GM12878 (cell line): ENCODE results near the gene SLC31A2. TPM values are rescaled to one million over a fixed set of nuclear protein-coding genes. Genes with fewer than 3 reads are reported as not detected.

Source experiments
- ATAC-seq: fragments of 200-7000 bp; cut with Tn5 transposase; 3 replicates; pipeline ENCODE4 v1.9.1; 2020; ENCODE audit warnings: mild to moderate bottlenecking, moderate library complexity
- BruUV-seq: library from RNA; stranded (reverse); fragments of 400-500 nt; replicated peaks from 2 replicates; lab custom pipeline; 2021; lab: Mats Ljungman, UMichigan
- CTCF ChIA-PET: fragments of 300-600 bp; sonication (Branson Sonifier 250); formaldehyde crosslinking; extraction: SDS; loops from one replicate; lab custom pipeline; 2021; ENCODE audit warnings: inconsistent platforms; lab: Yijun Ruan, JAX
- POLR2A ChIA-PET: fragments of 350-600 bp; formaldehyde crosslinking; extraction: SDS; loops from one replicate; lab custom pipeline; 2021; ENCODE audit warnings: inconsistent platforms; lab: Charles Lee
- RAD21 ChIA-PET: fragments of 300-600 bp; sonication (Branson Sonifier 250); formaldehyde crosslinking; loops from one replicate; lab custom pipeline; 2023; ENCODE audit warnings: antibody characterized with exemption; ENCODE audit not compliant: unreplicated experiment; lab: Charles Lee
- SMC1A ChIA-PET: fragments of 300-600 bp; sonication (Branson Sonifier 250); formaldehyde crosslinking; loops from one replicate; lab custom pipeline; 2023; ENCODE audit not compliant: unreplicated experiment, uncharacterized antibody; lab: Charles Lee
- DNase-seq: peaks from one replicate; pipeline ENCODE4 v3.0.0-alpha.2; 2011; ENCODE audit warnings: low read depth, low spot score
- FAIRE-seq: peaks from 3 replicates; lab custom pipeline; 2011; peaks lifted over from hg19 to GRCh38; lab: Jason Lieb, UNC
- H2AFZ ChIP-seq: 2 replicates; pipeline ENCODE4 v1.6.0; 2011; ENCODE audit warnings: low read depth, low read length, control low read depth; ENCODE audit not compliant: control insufficient read depth
- H3K27ac ChIP-seq: 2 replicates; pipeline ENCODE4 v1.5.1; 2011; ENCODE audit warnings: control low read depth; ENCODE audit not compliant: control insufficient read depth, insufficient read depth
- H3K27me3 ChIP-seq, 2 experiments: replicated peaks in 1 of 2; 2 replicates each; pipeline versions ENCODE4 v1.6.0 to v1.6.1; 2011; ENCODE audit warnings: low read length in 1 of 2; ENCODE audit not compliant: control insufficient read depth in 2 of 2, insufficient read depth in 2 of 2
- H3K36me3 ChIP-seq, 2 experiments: 2 replicates each; pipeline ENCODE4 v1.5.1; 2011; ENCODE audit warnings: low read length in 1 of 2; ENCODE audit not compliant: control insufficient read depth in 2 of 2, insufficient read depth in 2 of 2
- H3K4me1 ChIP-seq: 2 replicates; pipeline ENCODE4 v1.6.1; 2011; ENCODE audit warnings: mild to moderate bottlenecking, low read length, moderate library complexity, mixed read lengths; ENCODE audit not compliant: control insufficient read depth, insufficient read depth
- H3K4me2 ChIP-seq: 2 replicates; pipeline ENCODE4 v1.6.0; 2011; ENCODE audit warnings: control low read depth; ENCODE audit not compliant: control insufficient read depth, insufficient read depth
- H3K4me3 ChIP-seq: fragments of 200-600 bp; sonication (generic); 2 replicates; pipeline ENCODE4 v1.5.1; 2016
- H3K79me2 ChIP-seq: 2 replicates; pipeline ENCODE4 v1.6.0; 2011; ENCODE audit warnings: low read length; ENCODE audit not compliant: control insufficient read depth, insufficient read depth
- H3K9ac ChIP-seq: 2 replicates; pipeline ENCODE4 v1.8.0; 2011; ENCODE audit warnings: low read length, control low read depth, mixed read lengths; ENCODE audit not compliant: control insufficient read depth, insufficient read depth
- H3K9me3 ChIP-seq: replicated peaks from 3 replicates; pipeline ENCODE4 v1.5.1; 2011; ENCODE audit warnings: mild to moderate bottlenecking, low read length; ENCODE audit not compliant: control insufficient read depth, insufficient read depth
- H4K20me1 ChIP-seq: 2 replicates; pipeline ENCODE4 v1.6.0; 2011; ENCODE audit not compliant: control insufficient read depth, insufficient read depth
- BCL3 ChIP-seq: IDR thresholded peaks from 2 replicates; pipeline ENCODE4 v1.6.1; 2011; ENCODE audit warnings: borderline replicate concordance, low read depth, mild to moderate bottlenecking, moderate library complexity, low read length; ENCODE audit not compliant: insufficient read depth, poor library complexity, severe bottlenecking
- CHD4 ChIP-seq: fragments of 200-600 bp; sonication (generic); IDR thresholded peaks from 2 replicates; pipeline ENCODE4 v1.6.1; 2016; ENCODE audit warnings: mild to moderate bottlenecking
- IRF4 ChIP-seq: IDR thresholded peaks from 2 replicates; pipeline ENCODE4 v1.6.1; 2011; ENCODE audit warnings: low read depth, low read length
- JUND ChIP-seq: IDR thresholded peaks from 2 replicates; pipeline ENCODE4 v1.6.1; 2012; ENCODE audit warnings: low read depth, mild to moderate bottlenecking, low read length, improper control_type of control experiment, moderate library complexity
- KLF5 ChIP-seq: fragments of 450-650 bp; IDR thresholded peaks from 2 replicates; pipeline ENCODE4 v1.6.1; 2014; ENCODE audit warnings: mild to moderate bottlenecking; ENCODE audit not compliant: partially characterized antibody
- MEF2A ChIP-seq: IDR thresholded peaks from 2 replicates; pipeline ENCODE4 v1.6.1; 2011; ENCODE audit warnings: low read depth, mild to moderate bottlenecking, low read length, moderate library complexity; ENCODE audit not compliant: insufficient read depth
- NFIC ChIP-seq: IDR thresholded peaks from 2 replicates; pipeline ENCODE4 v1.6.1; 2012; ENCODE audit warnings: low read depth, mild to moderate bottlenecking, inconsistent platforms, low read length, moderate library complexity
- RCOR1 ChIP-seq: conservative IDR thresholded peaks from 2 replicates; pipeline ENCODE4 v1.6.1; 2012; ENCODE audit warnings: low read depth, low read length, improper control_type of control experiment
- TCF12 ChIP-seq: IDR thresholded peaks from 2 replicates; pipeline ENCODE4 v1.6.1; 2011; ENCODE audit warnings: low read depth, mild to moderate bottlenecking, low read length
- ZNF217 ChIP-seq: fragments of 450-650 bp; IDR thresholded peaks from 2 replicates; pipeline ENCODE4 v1.6.1; 2017; ENCODE audit warnings: antibody characterized with exemption, mild to moderate bottlenecking
- WGBS: methylation state at CpG from one replicate; pipeline ENCODE4 v1.1.6; 2016; ENCODE audit warnings: low lambda C conversion rate; ENCODE audit not compliant: insufficient replicate concordance, insufficient coverage; ENCODE audit errors: missing lambda C conversion rate; 5-methylcytosine and 5-hydroxymethylcytosine counted together
- in situ Hi-C: fragments of 300-500 bp; cut with MboI; formaldehyde crosslinking; loops from 9 replicates; pipeline ENCODE4 v1.14.3; 2018; ENCODE audit warnings: mixed read lengths
- intact Hi-C: fragments of 100-400 bp; cut with micrococcal nuclease; formaldehyde crosslinking; loops from one replicate; pipeline ENCODE4 v1.14.2; 2022; ENCODE audit not compliant: unreplicated experiment
- polyA plus RNA-seq, 11 experiments: library from polyadenylated mRNA; depleted of rRNA in 4 of 11; unstranded in 6 of 11; stranded (reverse) in 5 of 11; fragments of >200 nt; fragmentation: Nextera tagmentation in 4 of 11; fragmentation: Illumina TruSeq in 1 of 11; extraction: Ambion mirVana in 4 of 11; extraction: Trizol in 1 of 11; gene quantifications; 1 replicate in 1 of 11; 2 replicates in 10 of 11; pipeline versions ENCODE4 v1.2.1 to v1.2.3, GENCODE V29; 2011 to 2016; ENCODE audit warnings: inconsistent platforms in 2 of 11, missing spikeins in 2 of 11, low read depth in 1 of 11
- total RNA-seq, 4 experiments: library from RNA; depleted of rRNA in 3 of 4; stranded (reverse); fragments of >200 nt in 3 of 4; fragmentation: Illumina TruSeq in 1 of 4; extraction: Trizol in 1 of 4; gene quantifications; 2 replicates each; pipeline versions ENCODE4 v1.2.1 to v1.2.3, GENCODE V29; 2013 to 2021
- TF ChIP-seq, protein P1 (sequence below): fragments of 450-650 bp; IDR thresholded peaks from 2 replicates; pipeline ENCODE4 v1.6.1; 2016; ENCODE audit warnings: mild to moderate bottlenecking, moderate library complexity, borderline replicate concordance

The SLC31A2 gene
- total and polyA plus RNA-seq, 10 of the 15 experiments (the other 5 are each of a cell fraction or from before 2014, with no cell fraction given) = 0.09 to 1.9 (median 0.93) TPM

DNA sequence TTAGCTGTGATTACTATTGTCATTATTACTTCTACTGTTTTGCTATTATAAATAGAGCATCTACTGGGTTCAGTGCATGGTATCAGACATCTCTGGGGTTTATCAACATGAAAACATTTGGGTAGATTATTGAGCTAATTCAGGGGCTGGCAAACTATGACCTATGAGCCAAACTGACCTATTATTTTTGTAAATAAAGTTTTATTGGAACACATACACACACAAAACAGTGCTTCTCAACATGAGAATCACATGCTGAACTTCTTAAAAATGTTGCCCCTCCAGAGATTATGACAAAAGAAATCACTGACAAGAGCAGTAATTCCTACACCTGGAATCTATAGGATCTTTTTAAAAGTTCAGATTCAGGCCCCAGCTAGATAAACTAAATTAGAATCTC lies 30.4 kb downstream of the SLC31A2 start:
- SMC1A ChIA-PET = no interaction called here
- H3K4me1 ChIP-seq = no peaks in the 10 kb centered on the region
- H3K9me3 ChIP-seq = no peaks in the 10 kb centered on the region
- BruUV-seq = no TSS peak
- no peak overlapping the region for H3K27ac ChIP-seq
- H3K4me3 ChIP-seq = no peak overlapping the region
- no peak overlapping the region for H3K4me2 ChIP-seq
- H2AFZ ChIP-seq = no peak overlapping the region
- H3K27me3 ChIP-seq = no peaks in the 10 kb centered on the region
- CTCF ChIA-PET = interaction anchor here (1.3 kb wide), 1 partner anchor 69 kb away, joined by 4 read pairs; no protein-coding TSS in a partner anchor
- no peak for DNase-seq
- FAIRE-seq = no peak
- in situ Hi-C loops (no loop called here), intact Hi-C loops (no loop called here)
- no peaks in the 10 kb centered on the region for H3K79me2 ChIP-seq
- no peak for ATAC-seq
- TF ChIP-seq, protein P1, sequence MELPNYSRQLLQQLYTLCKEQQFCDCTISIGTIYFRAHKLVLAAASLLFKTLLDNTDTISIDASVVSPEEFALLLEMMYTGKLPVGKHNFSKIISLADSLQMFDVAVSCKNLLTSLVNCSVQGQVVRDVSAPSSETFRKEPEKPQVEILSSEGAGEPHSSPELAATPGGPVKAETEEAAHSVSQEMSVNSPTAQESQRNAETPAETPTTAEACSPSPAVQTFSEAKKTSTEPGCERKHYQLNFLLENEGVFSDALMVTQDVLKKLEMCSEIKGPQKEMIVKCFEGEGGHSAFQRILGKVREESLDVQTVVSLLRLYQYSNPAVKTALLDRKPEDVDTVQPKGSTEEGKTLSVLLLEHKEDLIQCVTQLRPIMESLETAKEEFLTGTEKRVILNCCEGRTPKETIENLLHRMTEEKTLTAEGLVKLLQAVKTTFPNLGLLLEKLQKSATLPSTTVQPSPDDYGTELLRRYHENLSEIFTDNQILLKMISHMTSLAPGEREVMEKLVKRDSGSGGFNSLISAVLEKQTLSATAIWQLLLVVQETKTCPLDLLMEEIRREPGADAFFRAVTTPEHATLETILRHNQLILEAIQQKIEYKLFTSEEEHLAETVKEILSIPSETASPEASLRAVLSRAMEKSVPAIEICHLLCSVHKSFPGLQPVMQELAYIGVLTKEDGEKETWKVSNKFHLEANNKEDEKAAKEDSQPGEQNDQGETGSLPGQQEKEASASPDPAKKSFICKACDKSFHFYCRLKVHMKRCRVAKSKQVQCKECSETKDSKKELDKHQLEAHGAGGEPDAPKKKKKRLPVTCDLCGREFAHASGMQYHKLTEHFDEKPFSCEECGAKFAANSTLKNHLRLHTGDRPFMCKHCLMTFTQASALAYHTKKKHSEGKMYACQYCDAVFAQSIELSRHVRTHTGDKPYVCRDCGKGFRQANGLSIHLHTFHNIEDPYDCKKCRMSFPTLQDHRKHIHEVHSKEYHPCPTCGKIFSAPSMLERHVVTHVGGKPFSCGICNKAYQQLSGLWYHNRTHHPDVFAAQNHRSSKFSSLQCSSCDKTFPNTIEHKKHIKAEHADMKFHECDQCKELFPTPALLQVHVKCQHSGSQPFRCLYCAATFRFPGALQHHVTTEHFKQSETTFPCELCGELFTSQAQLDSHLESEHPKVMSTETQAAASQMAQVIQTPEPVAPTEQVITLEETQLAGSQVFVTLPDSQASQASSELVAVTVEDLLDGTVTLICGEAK = peak; percentile 78
- TF ChIP-seq TCF12 = no peak
- POLR2A ChIA-PET = no interaction called here
- H4K20me1 ChIP-seq = no peaks in the 10 kb centered on the region
- RAD21 ChIA-PET = interaction anchor here (0.6 kb wide), 1 partner anchor 30 kb away, joined by 3 read pairs; the partner anchor contains the start of gene SLC31A2
- no peak overlapping the region for H3K9ac ChIP-seq
- peaks cover 16 to 61% of the 10 kb centered on the region in 2 experiments for H3K36me3 ChIP-seq

DNA sequence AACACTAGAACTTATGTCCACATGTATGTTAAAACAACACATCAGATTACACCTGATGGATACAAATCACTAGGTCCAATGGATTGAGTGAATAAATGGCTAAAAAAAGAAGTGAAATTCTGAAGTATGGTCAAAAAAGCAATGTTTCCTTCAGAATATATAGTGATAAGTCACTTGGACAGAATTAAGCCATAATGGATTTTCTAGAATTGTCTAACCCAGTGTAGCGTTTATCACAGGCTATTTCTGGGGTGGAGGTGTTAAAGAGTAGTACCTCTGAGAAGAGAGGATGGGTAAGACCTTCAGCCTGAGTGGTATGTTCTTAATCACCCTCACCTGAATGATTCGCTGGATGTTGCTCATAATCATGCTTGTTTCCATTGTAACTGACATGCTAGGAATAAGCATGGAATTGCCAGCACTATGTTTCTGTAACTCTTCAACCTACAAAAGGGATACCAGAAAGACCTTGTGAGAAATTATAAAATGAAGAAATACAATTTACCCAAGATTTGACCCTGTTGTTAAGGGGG lies 33.2 kb downstream of the SLC31A2 start:
- Histone ChIP-seq H3K36me3 (peaks cover 16 to 48% of the 10 kb centered on the region in 2 experiments), H3K9ac (no peak overlapping the region), H4K20me1 (no peaks in the 10 kb centered on the region), H3K9me3 (no peaks in the 10 kb centered on the region), H3K4me3 (no peak overlapping the region), H3K4me2 (no peak overlapping the region), H3K4me1 (no peaks in the 10 kb centered on the region), H3K27ac (no peak overlapping the region), H3K27me3 (no peaks in the 10 kb centered on the region), H2AFZ (no peak overlapping the region), H3K79me2 (no peaks in the 10 kb centered on the region)
- RAD21 ChIA-PET = no interaction called here
- DNase-seq (no peak), FAIRE-seq (no peak), ATAC-seq (no peak)
- CTCF ChIA-PET = no interaction called here
- intact Hi-C loops = no loop called here
- WGBS = 94% methylated on average over 2 of the region's 2 CpGs
- in situ Hi-C loops = no loop called here
- POLR2A ChIA-PET = no interaction called here
- SMC1A ChIA-PET = no interaction called here
- BruUV-seq = no TSS peak
- TF ChIP-seq KLF5 = no peak
- no peak for TF ChIP-seq ZNF217
- TF ChIP-seq IRF4 = no peak
- no peak for TF ChIP-seq MEF2A
- no peak for TF ChIP-seq CHD4
- TF ChIP-seq JUND = no peak
- no peak for TF ChIP-seq BCL3
- TF ChIP-seq NFIC = no peak
- TF ChIP-seq RCOR1 = no peak
